ENCODE data around the gene SIRT3. TPM values are rescaled to one million over a fixed set of nuclear protein-coding genes. Genes with fewer than 3 reads are reported as not detected.

Gene SIRT3
- polyA plus RNA-seq, 1 donor (not counting 4 experiments of a cell fraction or from before 2014, with no cell fraction given), result 12.6 TPM

- H3K36me3 ChIP-seq (ENCODE audit: control insufficient read depth in 2 of 2, extremely low read depth in 1 of 2, insufficient read depth in 2 of 2, low read length in 2 of 2), result peaks cover 25 to 27% of the 10 kb centered on the region in 2 experiments
Measured at GRCh38 chr11:253886-254270, 17.7 kb upstream of the SIRT3 start.

GRCh38 chr11:253160-253885 is 17.2 kb upstream of the SIRT3 start:
- Histone ChIP-seq H3K27ac (ENCODE audit: control insufficient read depth, insufficient read depth, low read length) (no peak overlapping the region), H3K4me1 (ENCODE audit: control insufficient read depth, extremely low read depth, insufficient read depth, low read length) (no peaks in the 10 kb centered on the region), H2AFZ (ENCODE audit: control insufficient read depth, low read length) (no peak overlapping the region), H3K4me2 (ENCODE audit: control insufficient read depth, extremely low read depth, insufficient read depth, low read depth, low read length) (no peak overlapping the region), H3K79me2 (ENCODE audit: control insufficient read depth, insufficient read depth, low read length) (no peaks in the 10 kb centered on the region), H3K36me3 (ENCODE audit: control insufficient read depth in 2 of 2, extremely low read depth in 1 of 2, insufficient read depth in 2 of 2, low read length in 2 of 2) (peaks cover 28 to 32% of the 10 kb centered on the region in 2 experiments), H3K9ac (ENCODE audit: control insufficient read depth, extremely low read depth, insufficient read depth, low read length) (no peak overlapping the region), H3K9me1 (ENCODE audit: control insufficient read depth, extremely low read depth, insufficient read depth, low read length) (no peaks in the 10 kb centered on the region), H3K4me3 (ENCODE audit: control insufficient read depth in 2 of 3, extremely low read depth in 1 of 3, insufficient read depth in 2 of 3, low read depth in 1 of 3, low read length in 3 of 3) (no peak overlapping the region), H3K27me3 (ENCODE audit: control insufficient read depth, extremely low read depth, insufficient read depth, low read length) (no peaks in the 10 kb centered on the region), H3K9me3 (ENCODE audit: control insufficient read depth, low read depth, low read length) (no peaks in the 10 kb centered on the region), H4K20me1 (ENCODE audit: control insufficient read depth, extremely low read depth, insufficient read depth, low read length) (no peaks in the 10 kb centered on the region)
- TF ChIP-seq EZH2 (IDR thresholded peaks at IDR 0.05; ENCODE audit: low read length), result no peak
- TF ChIP-seq CTCF (optimal IDR thresholded peaks at IDR 0.05 in 1 of 3, IDR thresholded peaks at IDR 0.05 in 1 of 3, conservative IDR thresholded peaks at IDR 0.05 in 1 of 3; ENCODE audit: extremely low read depth in 1 of 3, insufficient read depth in 2 of 3, low read length in 3 of 3), result no peak
- FAIRE-seq (no peak), DNase-seq (ENCODE audit: low read depth, low spot score) (no peak)
- dilution Hi-C loops (cut with MboI; ENCODE audit: extremely low pct_ligation_motif_present, low sequenced_read_pairs), result no loop called here

More at GRCh38 chr11:253886-254270, 17.7 kb upstream of the SIRT3 start:
- no peaks in the 10 kb centered on the region for H3K9me3 ChIP-seq (ENCODE audit: control insufficient read depth, low read depth, low read length)
- H3K4me1 ChIP-seq (ENCODE audit: control insufficient read depth, extremely low read depth, insufficient read depth, low read length), result no peaks in the 10 kb centered on the region
- DNase-seq (ENCODE audit: low read depth, low spot score) (no peak), FAIRE-seq (no peak)
- no peak overlapping the region for H3K4me3 ChIP-seq (ENCODE audit: control insufficient read depth in 2 of 3, extremely low read depth in 1 of 3, insufficient read depth in 2 of 3, low read depth in 1 of 3, low read length in 3 of 3)
- H3K9ac ChIP-seq (ENCODE audit: control insufficient read depth, extremely low read depth, insufficient read depth, low read length), result no peak overlapping the region
- H3K27me3 ChIP-seq (ENCODE audit: control insufficient read depth, extremely low read depth, insufficient read depth, low read length), result no peaks in the 10 kb centered on the region
- H3K9me1 ChIP-seq (ENCODE audit: control insufficient read depth, extremely low read depth, insufficient read depth, low read length), result no peaks in the 10 kb centered on the region
- dilution Hi-C loops (cut with MboI; ENCODE audit: extremely low pct_ligation_motif_present, low sequenced_read_pairs), result no loop called here
- no peaks in the 10 kb centered on the region for H4K20me1 ChIP-seq (ENCODE audit: control insufficient read depth, extremely low read depth, insufficient read depth, low read length)
- TF ChIP-seq EZH2 (IDR thresholded peaks at IDR 0.05; ENCODE audit: low read length) (no peak), CTCF (optimal IDR thresholded peaks at IDR 0.05 in 1 of 3, IDR thresholded peaks at IDR 0.05 in 1 of 3, conservative IDR thresholded peaks at IDR 0.05 in 1 of 3; ENCODE audit: extremely low read depth in 1 of 3, insufficient read depth in 2 of 3, low read length in 3 of 3) (no peak)
- H3K4me2 ChIP-seq (ENCODE audit: control insufficient read depth, extremely low read depth, insufficient read depth, low read depth, low read length), result no peak overlapping the region
- H3K79me2 ChIP-seq (ENCODE audit: control insufficient read depth, insufficient read depth, low read length), result no peaks in the 10 kb centered on the region
- H3K27ac ChIP-seq (ENCODE audit: control insufficient read depth, insufficient read depth, low read length), result no peak overlapping the region
- no peak overlapping the region for H2AFZ ChIP-seq (ENCODE audit: control insufficient read depth, low read length)

Measured in keratinocyte (primary cell).